ENCODE measurements around the gene APOL2. TPM values are rescaled to one million over a fixed set of nuclear protein-coding genes. Genes with fewer than 3 reads are reported as not detected.

APOL2 gene
- total and polyA plus RNA-seq, 2 experiments from 2014 or later: 8.7 to 14.7 TPM

- Histone ChIP-seq H3K27me3 (no peaks in the 10 kb centered on the region), H3K27ac (no peak overlapping the region), H3K36me3 (no peaks in the 10 kb centered on the region), H3K4me3 (no peak overlapping the region), H3K4me1 (ENCODE audit: low read depth) (no peaks in the 10 kb centered on the region), H3K9me3 (ENCODE audit: low read depth) (no peaks in the 10 kb centered on the region)
- no peak for TF ChIP-seq CTCF (IDR thresholded peaks at IDR 0.05; ENCODE audit: low read depth, low read length)
- no peak for DNase-seq (ENCODE audit: low read depth in 1 of 2, low spot score in 1 of 2)
Measured at GRCh38 chr22:36177160-36177559, 62.2 kb downstream of the APOL2 start.

Other genes starting within 250 kb of the APOL2 start
- gene RBFOX2, start 210.7 kb downstream of the APOL2 start, total RNA-seq: 332 and 339 TPM in 2 replicates
- gene RBFOX2, start 210.7 kb downstream of the APOL2 start, polyA plus RNA-seq: 299 and 399 TPM in 2 replicates
- gene APOL3, start 78.8 kb downstream of the APOL2 start, total RNA-seq: not detected in 2 replicates
- gene APOL3, start 78.8 kb downstream of the APOL2 start, polyA plus RNA-seq: not detected in 2 replicates
- 0.04 and 0.27 TPM in 2 replicates for gene APOL4, start 37.7 kb downstream of the APOL2 start, total RNA-seq
- gene APOL4, start 37.7 kb downstream of the APOL2 start, polyA plus RNA-seq: not detected in 2 replicates
- 0.11 TPM in 1 of 2 replicates, not detected in the other for gene APOL1, start 13.6 kb upstream of the APOL2 start, total RNA-seq
- gene APOL1, start 13.6 kb upstream of the APOL2 start, polyA plus RNA-seq: 0.06 TPM in 1 of 2 replicates, not detected in the other
- 131 and 174 TPM in 2 replicates for gene MYH9, start 148.4 kb upstream of the APOL2 start, total RNA-seq
- gene MYH9, start 148.4 kb upstream of the APOL2 start, polyA plus RNA-seq: 88.7 and 98.0 TPM in 2 replicates
- gene TXN2, start 242.1 kb upstream of the APOL2 start, total RNA-seq: 54.5 and 83.1 TPM in 2 replicates
- gene TXN2, start 242.1 kb upstream of the APOL2 start, polyA plus RNA-seq: 143 and 193 TPM in 2 replicates

Measured in cardiac muscle cell (in vitro differentiated cells and primary cell).